Activated B cell treated with CpG ODN at 0.5 μM for 24 hours (primary cell): Measurements from ENCODE around the gene LMNTD1. TPM values are rescaled to one million over a fixed set of nuclear protein-coding genes. Genes with fewer than 3 reads are reported as not detected.

ENCODE experiments used
- ATAC-seq: fragments of 200-7000 bp; cut with Tn5 transposase; one replicate; pipeline ENCODE4 v1.10.0; 2021; ENCODE audit warnings: low read depth, mild to moderate bottlenecking, moderate library complexity
- CTCF ChIA-PET: fragments of 350-600 bp; sonication (Branson Sonifier 250); formaldehyde crosslinking; loops from one replicate; lab custom pipeline; 2021; ENCODE audit warnings: antibody characterized with exemption; lab: Charles Lee
- POLR2A ChIA-PET: fragments of 350-600 bp; sonication (Branson Sonifier 250); formaldehyde crosslinking; loops from one replicate; lab custom pipeline; 2021; ENCODE audit warnings: antibody characterized with exemption; lab: Charles Lee
- DNase-seq: peaks from one replicate; pipeline ENCODE4 v3.0.0; 2022
- H3K27ac Mint-ChIP-seq: one replicate; pipeline ENCODE4 v1.8.0; 2020; ENCODE audit warnings: mixed read lengths
- H3K27me3 Mint-ChIP-seq: one replicate; pipeline ENCODE4 v1.8.0; 2021; ENCODE audit warnings: mixed read lengths
- H3K36me3 Mint-ChIP-seq: one replicate; pipeline ENCODE4 v1.8.0; 2021; ENCODE audit warnings: low read depth, mixed read lengths
- H3K4me1 Mint-ChIP-seq: one replicate; pipeline ENCODE4 v1.8.0; 2021; ENCODE audit warnings: mixed read lengths
- H3K4me3 Mint-ChIP-seq: one replicate; pipeline ENCODE4 v1.8.0; 2020; ENCODE audit warnings: mild to moderate bottlenecking, mixed read lengths
- H3K9me3 Mint-ChIP-seq: one replicate; pipeline ENCODE4 v1.8.0; 2020; ENCODE audit warnings: mixed read lengths
- CTCF ChIP-seq: fragments of 200-600 bp; IDR thresholded peaks from one replicate; pipeline ENCODE4 v1.8.0; 2022; ENCODE audit warnings: antibody characterized with exemption, mild to moderate bottlenecking
- intact Hi-C: fragments of 100-400 bp; cut with micrococcal nuclease; formaldehyde crosslinking; loops from one replicate; pipeline ENCODE4 v1.15.1; 2024
- total RNA-seq: library from RNA; stranded (reverse); gene quantifications from 2 replicates; pipeline ENCODE4 v1.2.3, GENCODE V29; 2022

LMNTD1 gene
- total RNA-seq, 1 donor from 2014 or later: not detected

- no peak for DNase-seq
- H3K27ac Mint-ChIP-seq: no peak overlapping the region
- TF ChIP-seq CTCF: no peak
- ChIA-PET POLR2A (no interaction called here), CTCF (no interaction called here)
- ATAC-seq: no peak
- intact Hi-C loops: no loop called here
- no peaks in the 10 kb centered on the region for H3K9me3 Mint-ChIP-seq
- H3K27me3 Mint-ChIP-seq: no peaks in the 10 kb centered on the region
- peaks cover 2% of the 10 kb centered on the region for H3K4me1 Mint-ChIP-seq
- no peaks in the 10 kb centered on the region for H3K36me3 Mint-ChIP-seq
- no peak overlapping the region for H3K4me3 Mint-ChIP-seq
Measured at GRCh38 chr12:25591144-25591543, 38.1 kb upstream of the LMNTD1 start.

GRCh38 chr12:25590011-25590721 is 37.1 kb upstream of the LMNTD1 start:
- ATAC-seq (no peak), DNase-seq (no peak)
- intact Hi-C loops: no loop called here
- Mint-ChIP-seq H3K4me1 (no peaks in the 10 kb centered on the region), H3K27ac (no peak overlapping the region), H3K4me3 (no peak overlapping the region), H3K27me3 (no peaks in the 10 kb centered on the region), H3K9me3 (no peaks in the 10 kb centered on the region), H3K36me3 (no peaks in the 10 kb centered on the region)
- CTCF ChIA-PET: no interaction called here
- POLR2A ChIA-PET: no interaction called here
- no peak for TF ChIP-seq CTCF

GRCh38 chr12:25587346-25587745 is 34.3 kb upstream of the LMNTD1 start:
- POLR2A ChIA-PET: no interaction called here
- H3K4me3 Mint-ChIP-seq: no peak overlapping the region
- no peak overlapping the region for H3K27ac Mint-ChIP-seq
- CTCF ChIA-PET: no interaction called here
- intact Hi-C loops: no loop called here
- ATAC-seq (no peak), DNase-seq (no peak)
- H3K27me3 Mint-ChIP-seq: no peaks in the 10 kb centered on the region
- H3K4me1 Mint-ChIP-seq: no peaks in the 10 kb centered on the region
- no peaks in the 10 kb centered on the region for H3K36me3 Mint-ChIP-seq
- TF ChIP-seq CTCF: no peak
- H3K9me3 Mint-ChIP-seq: no peaks in the 10 kb centered on the region

- H3K4me1 Mint-ChIP-seq: no peaks in the 10 kb centered on the region
- POLR2A ChIA-PET: no interaction called here
- H3K4me3 Mint-ChIP-seq: no peak overlapping the region
- ATAC-seq (no peak), DNase-seq (no peak)
- H3K36me3 Mint-ChIP-seq: no peaks in the 10 kb centered on the region
- no peak for TF ChIP-seq CTCF
- CTCF ChIA-PET: no interaction called here
- no peaks in the 10 kb centered on the region for H3K9me3 Mint-ChIP-seq
- H3K27me3 Mint-ChIP-seq: no peaks in the 10 kb centered on the region
- no peak overlapping the region for H3K27ac Mint-ChIP-seq
- intact Hi-C loops: no loop called here
Measured at GRCh38 chr12:25585662-25586061, 32.6 kb upstream of the LMNTD1 start.

- no peaks in the 10 kb centered on the region for H3K27me3 Mint-ChIP-seq
- intact Hi-C loops: no loop called here
- no peaks in the 10 kb centered on the region for H3K4me1 Mint-ChIP-seq
- no peaks in the 10 kb centered on the region for H3K36me3 Mint-ChIP-seq
- H3K4me3 Mint-ChIP-seq: no peak overlapping the region
- no peaks in the 10 kb centered on the region for H3K9me3 Mint-ChIP-seq
- H3K27ac Mint-ChIP-seq: no peak overlapping the region
- no peak for TF ChIP-seq CTCF
- no peak for ATAC-seq
- ChIA-PET POLR2A (no interaction called here), CTCF (no interaction called here)
- DNase-seq: no peak
Measured at GRCh38 chr12:25585021-25585523, 32.0 kb upstream of the LMNTD1 start.
